HepG2 (cell line): ENCODE data around the gene MAP1LC3A. TPM values are rescaled to one million over a fixed set of nuclear protein-coding genes. Genes with fewer than 3 reads are reported as not detected.

ENCODE experiments used
- ARID3A ChIP-seq: IDR thresholded peaks from 2 replicates; pipeline ENCODE4 v1.6.1; 2012; ENCODE audit warnings: low read depth, low read length, improper control_type of control experiment
- HOXA3 ChIP-seq: sonication (generic); formaldehyde crosslinking; IDR thresholded peaks from 2 replicates; pipeline ENCODE4 v1.5.0; 2020; ENCODE audit warnings: missing genetic modification reagents
- MED8 ChIP-seq: sonication (generic); formaldehyde crosslinking; IDR thresholded peaks from 2 replicates; pipeline ENCODE4 v1.8.1; 2023; ENCODE audit warnings: mild to moderate bottlenecking, missing genetic modification reagents; ENCODE audit not compliant: insufficient replicate concordance
- MTA1 ChIP-seq: sonication (generic); formaldehyde crosslinking; IDR thresholded peaks from 2 replicates; pipeline ENCODE4 v1.4.0; 2020; ENCODE audit warnings: missing genetic modification reagents, mild to moderate bottlenecking, borderline replicate concordance
- RBFOX2 ChIP-seq: fragments of 200-400 bp; formaldehyde crosslinking; IDR thresholded peaks from 2 replicates; pipeline ENCODE4 v1.6.1; 2017; ENCODE audit warnings: low read depth, mild to moderate bottlenecking, low read length
- SAFB2 ChIP-seq: sonication (generic); formaldehyde crosslinking; IDR thresholded peaks from 2 replicates; pipeline ENCODE4 v1.5.1; 2020; ENCODE audit warnings: missing genetic modification reagents, low read depth, mild to moderate bottlenecking, borderline replicate concordance
- SALL1 ChIP-seq: sonication (generic); formaldehyde crosslinking; IDR thresholded peaks from 2 replicates; pipeline ENCODE4 v1.8.0; 2022; ENCODE audit warnings: mild to moderate bottlenecking, missing genetic modification reagents
- SAP130 ChIP-seq: IDR thresholded peaks from 2 replicates; pipeline ENCODE4 v1.6.1; 2016; ENCODE audit warnings: low read depth
- THAP11 ChIP-seq: IDR thresholded peaks from 2 replicates; pipeline ENCODE4 v1.6.1; 2016; ENCODE audit warnings: missing biosample characterization, missing genetic modification reagents
- ZNF333 ChIP-seq: sonication (generic); formaldehyde crosslinking; IDR thresholded peaks from 2 replicates; pipeline ENCODE4 v1.4.0; 2020; ENCODE audit warnings: mild to moderate bottlenecking, missing genetic modification reagents, borderline replicate concordance
- ZNF605 ChIP-seq: sonication (generic); formaldehyde crosslinking; IDR thresholded peaks from 2 replicates; pipeline ENCODE4 v1.8.0; 2022; ENCODE audit warnings: mild to moderate bottlenecking, missing genetic modification reagents
- ZXDC ChIP-seq: sonication (generic); formaldehyde crosslinking; IDR thresholded peaks from 2 replicates; pipeline ENCODE4 v1.5.0; 2020; ENCODE audit warnings: mild to moderate bottlenecking, missing genetic modification reagents
- polyA plus RNA-seq, 8 experiments: library from polyadenylated mRNA; depleted of rRNA in 3 of 8; stranded (reverse) in 7 of 8; unstranded in 1 of 8; fragments of >200 nt; fragmentation: Illumina TruSeq in 4 of 8; extraction: Trizol in 4 of 8; gene quantifications; 2 replicates each; pipeline versions ENCODE4 v1.2.1 to v1.2.3, GENCODE V29; 2011 to 2016; ENCODE audit warnings: low read depth in 4 of 8, missing spikeins in 1 of 8, mixed read lengths in 1 of 8; ENCODE audit not compliant: insufficient read depth in 1 of 8
- total RNA-seq, 5 experiments: library from RNA; depleted of rRNA; stranded (reverse); fragments of >200 nt; fragmentation: Illumina TruSeq; extraction: Trizol; gene quantifications; 2 replicates each; pipeline ENCODE4 v1.2.3, GENCODE V29; 2016; ENCODE audit warnings: low read depth in 1 of 5
- TF ChIP-seq, protein P1 (sequence below): sonication (generic); formaldehyde crosslinking; IDR thresholded peaks from 2 replicates; pipeline ENCODE4 v1.5.0; 2020; ENCODE audit warnings: missing genetic modification reagents
- TF ChIP-seq, protein P2 (sequence below): sonication (generic); formaldehyde crosslinking; IDR thresholded peaks from 2 replicates; pipeline ENCODE4 v1.4.0; 2020; ENCODE audit warnings: missing genetic modification reagents
- TF ChIP-seq, protein P3 (sequence below), 2 experiments: sonication (generic) in 1 of 2; formaldehyde crosslinking in 1 of 2; IDR thresholded peaks; 2 replicates each; pipeline versions ENCODE4 v1.4.0 to v1.6.1; 2018 to 2020; ENCODE audit warnings: missing genetic modification reagents in 2 of 2, borderline replicate concordance in 1 of 2, low read depth in 1 of 2, mild to moderate bottlenecking in 1 of 2, missing biosample characterization in 1 of 2
- TF ChIP-seq, protein P4 (sequence below): sonication (generic); formaldehyde crosslinking; IDR thresholded peaks from 2 replicates; pipeline ENCODE4 v1.8.1; 2023; ENCODE audit warnings: missing genetic modification reagents, mild to moderate bottlenecking, borderline replicate concordance

Gene MAP1LC3A
- total and polyA plus RNA-seq, 2 of the 13 experiments (the other 11 are each of a cell fraction or from before 2014, with no cell fraction given): not detected

- TF ChIP-seq, protein P1, sequence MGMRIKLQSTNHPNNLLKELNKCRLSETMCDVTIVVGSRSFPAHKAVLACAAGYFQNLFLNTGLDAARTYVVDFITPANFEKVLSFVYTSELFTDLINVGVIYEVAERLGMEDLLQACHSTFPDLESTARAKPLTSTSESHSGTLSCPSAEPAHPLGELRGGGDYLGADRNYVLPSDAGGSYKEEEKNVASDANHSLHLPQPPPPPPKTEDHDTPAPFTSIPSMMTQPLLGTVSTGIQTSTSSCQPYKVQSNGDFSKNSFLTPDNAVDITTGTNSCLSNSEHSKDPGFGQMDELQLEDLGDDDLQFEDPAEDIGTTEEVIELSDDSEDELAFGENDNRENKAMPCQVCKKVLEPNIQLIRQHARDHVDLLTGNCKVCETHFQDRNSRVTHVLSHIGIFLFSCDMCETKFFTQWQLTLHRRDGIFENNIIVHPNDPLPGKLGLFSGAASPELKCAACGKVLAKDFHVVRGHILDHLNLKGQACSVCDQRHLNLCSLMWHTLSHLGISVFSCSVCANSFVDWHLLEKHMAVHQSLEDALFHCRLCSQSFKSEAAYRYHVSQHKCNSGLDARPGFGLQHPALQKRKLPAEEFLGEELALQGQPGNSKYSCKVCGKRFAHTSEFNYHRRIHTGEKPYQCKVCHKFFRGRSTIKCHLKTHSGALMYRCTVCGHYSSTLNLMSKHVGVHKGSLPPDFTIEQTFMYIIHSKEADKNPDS (CRISPR knock-in tag): no peak
- TF ChIP-seq SAFB2 (0 out of 2 replicates have a peak, but pooled peaks have one; percentile 48), MTA1 (CRISPR knock-in tag) (peak; percentile 78; the same call in 1 of the 2 replicates), SAP130 (CRISPR knock-in tag) (peak; percentile 83), ARID3A (peak; percentile 42; the same call in 1 of the 2 replicates), THAP11 (peak; percentile 46; the same call in 1 of the 2 replicates), SALL1 (CRISPR knock-in tag) (peak; percentile 80), ZNF333 (peak; percentile 79; the same call in 1 of the 2 replicates), ZNF605 (CRISPR knock-in tag) (no peak), MED8 (peak; percentile 44), RBFOX2 (peak; percentile 48; the same call in 1 of the 2 replicates), ZXDC (CRISPR knock-in tag) (no peak), HOXA3 (CRISPR knock-in tag) (peak; percentile 54; the same call in 1 of the 2 replicates)
- TF ChIP-seq, protein P2, sequence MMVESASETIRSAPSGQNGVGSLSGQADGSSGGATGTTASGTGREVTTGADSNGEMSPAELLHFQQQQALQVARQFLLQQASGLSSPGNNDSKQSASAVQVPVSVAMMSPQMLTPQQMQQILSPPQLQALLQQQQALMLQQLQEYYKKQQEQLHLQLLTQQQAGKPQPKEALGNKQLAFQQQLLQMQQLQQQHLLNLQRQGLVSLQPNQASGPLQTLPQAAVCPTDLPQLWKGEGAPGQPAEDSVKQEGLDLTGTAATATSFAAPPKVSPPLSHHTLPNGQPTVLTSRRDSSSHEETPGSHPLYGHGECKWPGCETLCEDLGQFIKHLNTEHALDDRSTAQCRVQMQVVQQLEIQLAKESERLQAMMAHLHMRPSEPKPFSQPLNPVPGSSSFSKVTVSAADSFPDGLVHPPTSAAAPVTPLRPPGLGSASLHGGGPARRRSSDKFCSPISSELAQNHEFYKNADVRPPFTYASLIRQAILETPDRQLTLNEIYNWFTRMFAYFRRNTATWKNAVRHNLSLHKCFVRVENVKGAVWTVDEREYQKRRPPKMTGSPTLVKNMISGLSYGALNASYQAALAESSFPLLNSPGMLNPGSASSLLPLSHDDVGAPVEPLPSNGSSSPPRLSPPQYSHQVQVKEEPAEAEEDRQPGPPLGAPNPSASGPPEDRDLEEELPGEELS (CRISPR knock-in tag): no peak
- TF ChIP-seq, protein P3, sequence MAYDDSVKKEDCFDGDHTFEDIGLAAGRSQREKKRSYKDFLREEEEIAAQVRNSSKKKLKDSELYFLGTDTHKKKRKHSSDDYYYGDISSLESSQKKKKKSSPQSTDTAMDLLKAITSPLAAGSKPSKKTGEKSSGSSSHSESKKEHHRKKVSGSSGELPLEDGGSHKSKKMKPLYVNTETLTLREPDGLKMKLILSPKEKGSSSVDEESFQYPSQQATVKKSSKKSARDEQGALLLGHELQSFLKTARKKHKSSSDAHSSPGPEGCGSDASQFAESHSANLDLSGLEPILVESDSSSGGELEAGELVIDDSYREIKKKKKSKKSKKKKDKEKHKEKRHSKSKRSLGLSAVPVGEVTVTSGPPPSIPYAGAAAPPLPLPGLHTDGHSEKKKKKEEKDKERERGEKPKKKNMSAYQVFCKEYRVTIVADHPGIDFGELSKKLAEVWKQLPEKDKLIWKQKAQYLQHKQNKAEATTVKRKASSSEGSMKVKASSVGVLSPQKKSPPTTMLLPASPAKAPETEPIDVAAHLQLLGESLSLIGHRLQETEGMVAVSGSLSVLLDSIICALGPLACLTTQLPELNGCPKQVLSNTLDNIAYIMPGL (CRISPR knock-in tag; IDR thresholded peaks at IDR 0.05; ENCODE audit: borderline replicate concordance in 1 of 2, low read depth in 1 of 2): peak in 1 of 2 experiments; percentile 61; a peak in 2 of 4 replicates
- TF ChIP-seq, protein P4, sequence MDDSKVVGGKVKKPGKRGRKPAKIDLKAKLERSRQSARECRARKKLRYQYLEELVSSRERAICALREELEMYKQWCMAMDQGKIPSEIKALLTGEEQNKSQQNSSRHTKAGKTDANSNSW (CRISPR knock-in tag): no peak
These were observed 35.3 kb upstream of the MAP1LC3A start (continued) for GRCh38 chr20:34522969-34523871.
